Progenitor cell of endocrine pancreas (in vitro differentiated cells): ENCODE results near the gene C19orf38. TPM values are rescaled to one million over a fixed set of nuclear protein-coding genes. Genes with fewer than 3 reads are reported as not detected.

Experiments
- DNase-seq: peaks from one replicate; pipeline ENCODE4 v3.0.0; 2021; ENCODE audit warnings: low spot score; ENCODE audit not compliant: unreplicated experiment
- H3K27ac Mint-ChIP-seq: 2 replicates; pipeline ENCODE4 v1.8.0; 2021; ENCODE audit warnings: mild to moderate bottlenecking, moderate library complexity, mixed read lengths
- H3K27me3 Mint-ChIP-seq: 2 replicates; pipeline ENCODE4 v1.8.0; 2021; ENCODE audit warnings: mixed read lengths
- H3K36me3 Mint-ChIP-seq: 2 replicates; pipeline ENCODE4 v1.8.0; 2022; ENCODE audit warnings: mixed read lengths; ENCODE audit not compliant: insufficient read depth
- H3K4me1 Mint-ChIP-seq: 2 replicates; pipeline ENCODE4 v1.8.0; 2021; ENCODE audit warnings: low read depth, mixed read lengths
- H3K4me3 Mint-ChIP-seq: 2 replicates; pipeline ENCODE4 v1.8.0; 2021; ENCODE audit warnings: low read depth, mild to moderate bottlenecking, moderate library complexity, mixed read lengths
- H3K9me3 Mint-ChIP-seq: 2 replicates; pipeline ENCODE4 v1.8.0; 2021; ENCODE audit warnings: low read depth, mixed read lengths
- CTCF ChIP-seq: fragments of 200-600 bp; sonication (generic); IDR thresholded peaks from one replicate; pipeline ENCODE4 v1.5.0; 2021; ENCODE audit warnings: antibody characterized with exemption, mild to moderate bottlenecking; ENCODE audit not compliant: unreplicated experiment
- total RNA-seq: library from RNA; stranded (reverse); gene quantifications from 2 replicates; pipeline ENCODE4 v1.2.1, GENCODE V29; 2021

Gene C19orf38
- total RNA-seq, 1 donor from 2014 or later: 0.31 TPM

DNA sequence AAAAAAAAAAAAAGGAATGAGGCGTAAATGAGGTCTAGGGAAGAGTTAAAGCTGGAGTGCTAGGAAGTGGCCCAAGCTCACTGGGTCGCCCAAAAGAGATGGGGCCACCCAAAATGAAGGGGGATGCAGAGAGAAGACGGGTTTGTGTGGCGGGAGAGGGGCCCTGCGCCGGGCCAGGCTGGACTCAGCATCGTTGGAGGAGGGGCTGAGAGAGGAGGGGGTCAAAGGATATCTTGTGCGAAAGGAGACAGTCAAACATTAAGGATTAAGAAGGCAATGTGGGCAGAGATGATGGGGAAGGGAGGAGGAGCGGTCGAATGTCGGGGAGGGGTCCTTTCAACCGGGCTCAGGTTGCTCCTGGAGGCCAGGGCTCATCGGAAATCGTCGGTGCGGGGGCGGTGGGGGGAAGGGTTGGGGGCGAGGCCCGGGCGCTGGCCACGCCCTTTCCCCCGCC lies 22.3 kb downstream of the C19orf38 start:
- no peaks in the 10 kb centered on the region for H3K9me3 Mint-ChIP-seq
- H3K27me3 Mint-ChIP-seq: no peaks in the 10 kb centered on the region
- no peaks in the 10 kb centered on the region for H3K36me3 Mint-ChIP-seq
- H3K27ac Mint-ChIP-seq: peak overlapping the region; percentile 90
- peaks cover 9% of the 10 kb centered on the region for H3K4me1 Mint-ChIP-seq
- no peak for DNase-seq
- no peak for TF ChIP-seq CTCF
- peak overlapping the region; percentile 79 for H3K4me3 Mint-ChIP-seq

DNA sequence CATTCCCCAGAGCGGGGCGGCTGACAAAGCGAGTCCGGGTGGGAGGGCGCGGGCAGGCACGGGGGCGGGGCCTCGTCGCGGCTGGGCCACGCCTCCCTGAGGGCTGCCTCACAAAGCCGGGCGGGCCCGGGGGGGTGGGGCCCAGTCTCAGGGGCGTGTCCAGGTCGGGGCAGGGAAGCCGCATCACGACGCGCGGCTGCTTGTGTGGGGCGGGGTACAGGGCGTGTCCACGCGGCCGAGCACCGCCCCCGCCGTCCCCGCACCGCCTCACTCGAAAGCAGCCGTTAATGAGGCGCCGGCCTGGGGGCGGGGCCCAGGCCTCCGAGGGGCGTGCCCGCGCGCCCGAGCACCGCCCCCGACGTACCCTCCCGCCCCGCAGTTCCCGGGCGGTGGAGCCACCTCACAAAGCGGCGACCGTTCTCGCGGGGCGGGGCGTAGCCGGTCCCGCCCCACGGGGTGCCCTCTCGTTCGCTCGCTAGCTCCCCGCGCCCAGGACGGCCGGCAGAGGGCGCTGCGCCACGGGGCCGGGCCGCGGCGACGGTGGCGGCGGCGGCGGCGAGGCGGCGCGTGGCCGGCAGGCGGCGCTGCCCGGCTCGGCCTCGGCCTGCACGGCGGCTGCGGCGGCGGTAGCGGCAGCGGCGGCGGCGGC lies 22.9 kb downstream of the C19orf38 start, which contains the start of gene CARM1:
Gene CARM1 (plus strand): TSS at position 599 of the 649 bp plus-strand sequence. CDS start 150 bp downstream, outside the sequence.
- no peaks in the 10 kb centered on the region for H3K36me3 Mint-ChIP-seq
- no peaks in the 10 kb centered on the region for H3K9me3 Mint-ChIP-seq
- DNase-seq: peak; percentile 99
- peak within 1 kb of the TSS; percentile 90 for H3K27ac Mint-ChIP-seq
- TF ChIP-seq CTCF: peak; percentile 69
- H3K27me3 Mint-ChIP-seq: no peaks in the 10 kb centered on the region
- peaks cover 9% of the 10 kb centered on the region for H3K4me1 Mint-ChIP-seq
- H3K4me3 Mint-ChIP-seq: peak within 1 kb of the TSS; percentile 79

DNA sequence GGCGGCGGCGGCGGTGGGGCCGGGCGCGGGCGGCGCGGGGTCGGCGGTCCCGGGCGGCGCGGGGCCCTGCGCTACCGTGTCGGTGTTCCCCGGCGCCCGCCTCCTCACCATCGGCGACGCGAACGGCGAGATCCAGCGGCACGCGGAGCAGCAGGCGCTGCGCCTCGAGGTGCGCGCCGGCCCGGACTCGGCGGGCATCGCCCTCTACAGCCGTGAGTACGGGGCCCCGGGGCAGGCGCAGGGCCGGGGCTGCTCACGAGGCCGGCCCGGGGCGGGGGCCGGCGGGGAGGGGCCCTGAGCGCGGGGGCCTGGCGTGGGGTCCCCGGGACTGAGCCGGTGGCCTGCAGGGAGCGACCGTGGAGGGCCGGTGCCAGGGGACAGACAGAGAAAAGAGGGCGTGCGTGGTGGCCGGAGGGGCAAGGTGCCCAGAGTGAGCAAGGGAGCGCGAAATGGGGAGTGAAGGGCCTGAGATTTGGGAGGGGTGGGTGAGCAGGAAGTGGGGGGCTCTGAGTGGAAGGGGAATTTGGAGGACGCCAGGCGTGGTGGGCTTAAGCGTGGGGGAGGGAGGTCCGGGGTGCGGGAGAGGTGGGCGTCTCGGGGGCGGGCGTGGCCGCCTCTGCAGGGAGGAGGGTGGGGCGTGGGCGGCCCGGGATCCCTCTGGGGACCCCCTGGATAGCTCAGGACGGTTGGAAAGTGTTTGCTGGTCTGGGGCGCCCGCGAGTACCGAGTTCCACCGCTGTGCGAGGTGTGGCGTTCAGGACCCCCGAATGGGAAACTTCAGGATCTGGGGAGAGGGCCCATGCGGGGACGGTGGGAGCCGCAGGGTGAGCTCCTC lies 23.7 kb downstream of the C19orf38 start:
- Mint-ChIP-seq H3K27ac (peak overlapping the region; percentile 88), H3K27me3 (no peaks in the 10 kb centered on the region), H3K4me1 (peaks cover 9% of the 10 kb centered on the region), H3K4me3 (peak overlapping the region; percentile 77), H3K9me3 (no peaks in the 10 kb centered on the region), H3K36me3 (no peaks in the 10 kb centered on the region)
- DNase-seq: peak; percentile 39
- TF ChIP-seq CTCF: peak; percentile 46

DNA sequence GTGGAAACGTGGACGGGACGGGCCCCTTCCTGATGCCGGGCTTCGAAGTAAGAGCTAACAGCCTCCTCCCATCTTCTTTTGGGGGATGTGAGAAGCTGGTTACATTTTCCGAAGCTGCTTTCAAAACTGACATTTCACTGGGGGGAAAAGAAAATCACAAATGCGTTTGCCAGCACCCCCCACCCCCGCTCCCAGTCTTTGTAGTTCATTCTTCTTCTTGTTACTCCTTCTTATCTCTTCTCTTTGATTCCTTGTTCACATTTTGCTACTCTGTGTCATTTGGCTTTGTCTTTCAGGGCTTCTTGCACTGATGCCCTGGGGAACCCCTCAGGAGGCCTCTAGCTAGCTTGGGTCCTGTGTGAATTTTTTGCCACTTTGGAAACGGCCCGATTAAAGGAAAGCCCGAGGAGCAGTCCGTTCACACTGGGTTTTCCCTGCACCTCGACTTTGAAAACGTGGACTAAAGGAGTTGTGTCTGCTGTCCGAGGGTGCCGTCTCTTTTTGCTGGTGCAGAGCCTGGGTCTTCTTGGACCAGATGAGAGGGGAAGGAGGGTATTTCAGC lies 24.4 kb downstream of the C19orf38 start:
- H3K36me3 Mint-ChIP-seq: no peaks in the 10 kb centered on the region
- peak overlapping the region; percentile 88 for H3K27ac Mint-ChIP-seq
- no peak for TF ChIP-seq CTCF
- H3K4me3 Mint-ChIP-seq: peak overlapping the region; percentile 77
- H3K27me3 Mint-ChIP-seq: no peaks in the 10 kb centered on the region
- peaks cover 9% of the 10 kb centered on the region for H3K4me1 Mint-ChIP-seq
- DNase-seq: no peak
- H3K9me3 Mint-ChIP-seq: no peaks in the 10 kb centered on the region

GRCh38 chr19:10874024-10874423 lies 25.8 kb downstream of the C19orf38 start:
- H3K9me3 Mint-ChIP-seq: peaks cover 2% of the 10 kb centered on the region
- no peak overlapping the region for H3K27ac Mint-ChIP-seq
- peaks cover 10% of the 10 kb centered on the region for H3K4me1 Mint-ChIP-seq
- no peaks in the 10 kb centered on the region for H3K27me3 Mint-ChIP-seq
- no peak for TF ChIP-seq CTCF
- H3K36me3 Mint-ChIP-seq: no peaks in the 10 kb centered on the region
- no peak for DNase-seq
- H3K4me3 Mint-ChIP-seq: peak overlapping the region; percentile 54
